ENCODE data around the gene ENOX1.

ENOX1 gene

GRCh38 chr13:43411741-43412140 is 375.0 kb downstream of the ENOX1 start:
- H3K4me3 ChIP-seq (ENCODE audit: low read length) = no peak overlapping the region
- TF ChIP-seq CTCF (conservative IDR thresholded peaks at IDR 0.05; ENCODE audit: low read depth, low read length) = no peak
- no peak for DNase-seq (ENCODE audit: low read depth)

GRCh38 chr13:43411211-43411610 is 375.6 kb downstream of the ENOX1 start:
- TF ChIP-seq CTCF (conservative IDR thresholded peaks at IDR 0.05; ENCODE audit: low read depth, low read length) = no peak
- no peak for DNase-seq (ENCODE audit: low read depth)
- no peak overlapping the region for H3K4me3 ChIP-seq (ENCODE audit: low read length)

GRCh38 chr13:43408274-43408673 is 378.5 kb downstream of the ENOX1 start:
- peak; percentile 29 for DNase-seq (ENCODE audit: low read depth)
- H3K4me3 ChIP-seq (ENCODE audit: low read length) = no peak overlapping the region
- TF ChIP-seq CTCF (conservative IDR thresholded peaks at IDR 0.05; ENCODE audit: low read depth, low read length) = no peak

- TF ChIP-seq CTCF (conservative IDR thresholded peaks at IDR 0.05; ENCODE audit: low read depth, low read length) = no peak
- DNase-seq (ENCODE audit: low read depth) = no peak
- no peak overlapping the region for H3K4me3 ChIP-seq (ENCODE audit: low read length)
These were observed 379.7 kb downstream of the ENOX1 start for GRCh38 chr13:43407023-43407581.

- no peak for DNase-seq (ENCODE audit: low read depth)
These were observed 381.3 kb downstream of the ENOX1 start for GRCh38 chr13:43405457-43405856.

GRCh38 chr13:43402380-43402779 is 384.4 kb downstream of the ENOX1 start:
- no peak for TF ChIP-seq CTCF (conservative IDR thresholded peaks at IDR 0.05; ENCODE audit: low read depth, low read length)
- no peak overlapping the region for H3K4me3 ChIP-seq (ENCODE audit: low read length)
- DNase-seq (ENCODE audit: low read depth) = no peak

More at GRCh38 chr13:43405457-43405856, 381.3 kb downstream of the ENOX1 start:
- no peak overlapping the region for H3K4me3 ChIP-seq (ENCODE audit: low read length)
- TF ChIP-seq CTCF (conservative IDR thresholded peaks at IDR 0.05; ENCODE audit: low read depth, low read length) = no peak

GRCh38 chr13:43401361-43401760 is 385.4 kb downstream of the ENOX1 start:
- TF ChIP-seq CTCF (conservative IDR thresholded peaks at IDR 0.05; ENCODE audit: low read depth, low read length) = no peak
- no peak for DNase-seq (ENCODE audit: low read depth)
- no peak overlapping the region for H3K4me3 ChIP-seq (ENCODE audit: low read length)
